ENCODE results near the gene KLLN.
"Not testable (repeated sequence)": the region's sequence is repeated elsewhere in the genome, so short reads cannot be mapped to it uniquely, and the experiment has no call there.

KLLN gene

DNA sequence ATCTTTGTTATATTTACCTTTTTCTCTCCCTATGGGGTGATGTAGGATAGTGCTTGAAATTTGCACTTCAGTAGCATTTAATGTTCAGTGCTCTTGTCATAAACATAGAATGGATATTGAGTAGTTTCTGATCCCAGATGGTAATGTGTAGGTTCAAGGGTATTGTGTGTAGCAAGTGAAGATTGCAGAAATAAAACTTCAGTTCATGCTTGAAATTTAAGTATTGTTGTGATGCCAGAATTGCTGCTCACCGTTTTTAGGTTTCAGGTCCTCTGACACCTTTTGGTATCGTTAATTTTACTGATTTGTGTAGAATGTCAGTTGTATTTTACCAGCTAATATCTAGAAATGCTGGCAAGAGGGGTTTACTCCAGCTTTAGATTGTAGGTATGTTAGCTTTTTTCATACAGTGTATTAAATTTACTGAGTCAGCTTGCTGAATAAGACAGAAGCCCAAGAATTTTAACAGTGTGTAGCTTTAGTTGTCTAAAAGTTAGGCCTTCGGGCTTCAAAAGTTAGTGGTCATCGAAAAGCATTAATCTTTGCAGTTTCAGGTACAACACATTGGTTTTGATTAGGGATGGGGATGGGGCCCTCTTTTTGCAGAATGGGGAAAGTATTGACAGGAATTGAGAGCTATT is 2.0 kb upstream of the KLLN start:
- H3K4me3 ChIP-seq (ENCODE audit: low read depth, low read length), result peak overlapping the region; percentile 83
- H3K27ac ChIP-seq (ENCODE audit: low read depth, low read length), result peak overlapping the region; percentile 6
- H3K4me1 ChIP-seq (ENCODE audit: control insufficient read depth, insufficient read depth, low read length, unreplicated experiment), result peaks cover 17% of the 10 kb centered on the region
- H2AFZ ChIP-seq (ENCODE audit: low read length, unreplicated experiment), result no peak overlapping the region
- no peaks in the 10 kb centered on the region for H3K36me3 ChIP-seq (ENCODE audit: insufficient read depth, low read length)
- H3K79me2 ChIP-seq (ENCODE audit: control insufficient read depth, insufficient read depth, low read length, unreplicated experiment), result peaks cover 62% of the 10 kb centered on the region
- H3K27me3 ChIP-seq (ENCODE audit: insufficient read depth, low read length), result no peaks in the 10 kb centered on the region

DNA sequence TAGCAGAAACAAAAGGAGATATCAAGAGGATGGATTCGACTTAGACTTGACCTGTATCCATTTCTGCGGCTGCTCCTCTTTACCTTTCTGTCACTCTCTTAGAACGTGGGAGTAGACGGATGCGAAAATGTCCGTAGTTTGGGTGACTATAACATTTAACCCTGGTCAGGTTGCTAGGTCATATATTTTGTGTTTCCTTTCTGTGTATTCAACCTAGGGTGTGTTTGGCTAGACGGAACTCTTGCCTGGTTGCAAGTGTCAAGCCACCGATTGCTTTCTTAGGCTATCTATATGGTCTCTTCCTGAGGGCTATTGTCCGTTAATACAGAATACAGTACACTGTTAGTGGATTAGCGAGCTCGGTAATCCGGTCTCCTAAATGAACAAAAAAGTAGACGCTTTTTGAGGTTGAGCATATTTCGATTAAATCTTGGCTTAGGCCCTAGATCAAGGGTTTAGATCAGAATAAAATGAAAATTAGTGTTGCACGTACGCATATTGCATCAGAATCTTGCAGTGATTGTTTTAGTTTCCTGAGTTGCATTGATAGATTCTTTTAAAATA is 1.2 kb upstream of the KLLN start:
- H3K36me3 ChIP-seq (ENCODE audit: insufficient read depth, low read length), result no peaks in the 10 kb centered on the region
- peaks cover 55% of the 10 kb centered on the region for H3K79me2 ChIP-seq (ENCODE audit: control insufficient read depth, insufficient read depth, low read length, unreplicated experiment)
- H3K4me1 ChIP-seq (ENCODE audit: control insufficient read depth, insufficient read depth, low read length, unreplicated experiment), result peaks cover 11% of the 10 kb centered on the region
- no peak overlapping the region for H2AFZ ChIP-seq (ENCODE audit: low read length, unreplicated experiment)
- H3K4me3 ChIP-seq (ENCODE audit: low read depth, low read length), result peak overlapping the region; percentile 83
- H3K27me3 ChIP-seq (ENCODE audit: insufficient read depth, low read length), result no peaks in the 10 kb centered on the region
- H3K27ac ChIP-seq (ENCODE audit: low read depth, low read length), result peak overlapping the region; percentile 6; the same call in 1 of the 2 replicates

DNA sequence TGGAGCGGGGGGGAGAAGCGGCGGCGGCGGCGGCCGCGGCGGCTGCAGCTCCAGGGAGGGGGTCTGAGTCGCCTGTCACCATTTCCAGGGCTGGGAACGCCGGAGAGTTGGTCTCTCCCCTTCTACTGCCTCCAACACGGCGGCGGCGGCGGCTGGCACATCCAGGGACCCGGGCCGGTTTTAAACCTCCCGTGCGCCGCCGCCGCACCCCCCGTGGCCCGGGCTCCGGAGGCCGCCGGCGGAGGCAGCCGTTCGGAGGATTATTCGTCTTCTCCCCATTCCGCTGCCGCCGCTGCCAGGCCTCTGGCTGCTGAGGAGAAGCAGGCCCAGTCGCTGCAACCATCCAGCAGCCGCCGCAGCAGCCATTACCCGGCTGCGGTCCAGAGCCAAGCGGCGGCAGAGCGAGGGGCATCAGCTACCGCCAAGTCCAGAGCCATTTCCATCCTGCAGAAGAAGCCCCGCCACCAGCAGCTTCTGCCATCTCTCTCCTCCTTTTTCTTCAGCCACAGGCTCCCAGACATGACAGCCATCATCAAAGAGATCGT is 690 bp upstream of the KLLN start:
- not testable (repeated sequence) for H3K27me3 ChIP-seq (ENCODE audit: insufficient read depth, low read length); H3K4me1 ChIP-seq (ENCODE audit: control insufficient read depth, insufficient read depth, low read length, unreplicated experiment); H3K36me3 ChIP-seq (ENCODE audit: insufficient read depth, low read length)
- Histone ChIP-seq H3K79me2 (ENCODE audit: control insufficient read depth, insufficient read depth, low read length, unreplicated experiment) (peaks cover 50% of the 10 kb centered on the region), H2AFZ (ENCODE audit: low read length, unreplicated experiment) (peak overlapping the region; percentile 39), H3K4me3 (ENCODE audit: low read depth, low read length) (peak overlapping the region; percentile 83), H3K27ac (ENCODE audit: low read depth, low read length) (peak overlapping the region; percentile 71)

DNA sequence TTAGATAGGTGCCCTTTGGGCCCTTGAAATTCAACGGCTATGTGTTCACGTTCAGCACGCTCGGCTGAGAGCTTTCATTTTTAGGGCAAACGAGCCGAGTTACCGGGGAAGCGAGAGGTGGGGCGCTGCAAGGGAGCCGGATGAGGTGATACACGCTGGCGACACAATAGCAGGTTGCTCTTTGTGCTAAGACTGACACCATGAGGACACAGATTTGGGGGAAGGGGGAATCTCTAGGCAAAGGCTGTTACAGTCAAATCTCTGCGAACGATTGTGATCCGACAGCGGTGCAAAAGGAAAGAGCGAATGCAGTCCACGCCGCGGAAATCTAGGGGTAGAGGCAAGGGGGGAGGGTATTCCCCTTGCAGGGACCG is 667 bp downstream of the KLLN start:
- Histone ChIP-seq H3K27ac (ENCODE audit: low read depth, low read length) (peak overlapping the region; percentile 71), H2AFZ (ENCODE audit: low read length, unreplicated experiment) (peak overlapping the region; percentile 89), H3K79me2 (ENCODE audit: control insufficient read depth, insufficient read depth, low read length, unreplicated experiment) (peaks cover 36% of the 10 kb centered on the region)

DNA sequence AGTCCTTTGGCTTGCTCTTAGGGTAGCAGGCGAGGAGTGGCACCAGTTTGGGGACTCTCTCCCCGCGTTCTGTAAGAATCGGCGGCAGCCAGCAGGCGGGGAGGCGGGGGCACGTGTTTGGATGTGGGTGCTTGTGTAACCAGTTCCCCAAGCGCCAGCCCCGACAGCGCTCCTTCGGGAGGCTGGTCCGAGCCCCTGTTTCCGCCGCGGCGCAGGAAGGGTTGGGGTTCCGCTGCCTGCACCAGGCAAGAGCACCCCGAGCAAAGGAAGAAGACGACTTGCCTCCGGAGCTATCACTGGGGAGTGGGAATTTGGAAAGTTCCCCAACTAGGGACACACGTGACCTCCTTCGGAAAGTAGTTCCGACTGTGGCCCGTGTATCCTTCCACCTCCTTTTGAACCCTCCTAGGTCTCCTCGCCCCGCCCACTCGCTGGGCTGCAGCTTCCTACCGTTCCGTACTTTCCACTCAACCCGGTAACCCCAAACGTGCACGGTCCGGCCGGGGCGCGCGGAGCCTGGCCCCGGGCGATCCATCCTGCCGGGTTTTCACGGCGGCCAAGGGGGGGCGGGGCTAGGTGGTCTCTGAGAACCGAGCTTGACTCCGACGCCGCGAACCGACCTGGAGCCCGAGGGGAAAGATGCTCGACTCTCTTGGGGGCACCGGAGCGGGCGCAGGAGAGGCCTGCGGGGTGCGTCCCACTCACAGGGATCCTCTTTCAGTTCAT is 1.2 kb downstream of the KLLN start:
- H3K27ac ChIP-seq (ENCODE audit: low read depth, low read length), result peak overlapping the region; percentile 71
- peak overlapping the region; percentile 83 for H3K4me3 ChIP-seq (ENCODE audit: low read depth, low read length)
- H3K79me2 ChIP-seq (ENCODE audit: control insufficient read depth, insufficient read depth, low read length, unreplicated experiment), result peaks cover 31% of the 10 kb centered on the region
- H3K36me3 ChIP-seq (ENCODE audit: insufficient read depth, low read length), result no peaks in the 10 kb centered on the region
- no peaks in the 10 kb centered on the region for H3K4me1 ChIP-seq (ENCODE audit: control insufficient read depth, insufficient read depth, low read length, unreplicated experiment)
- H3K27me3 ChIP-seq (ENCODE audit: insufficient read depth, low read length), result no peaks in the 10 kb centered on the region
- peak overlapping the region; percentile 89 for H2AFZ ChIP-seq (ENCODE audit: low read length, unreplicated experiment)

More for the DNA sequence above, 667 bp downstream of the KLLN start:
- H3K4me1 ChIP-seq (ENCODE audit: control insufficient read depth, insufficient read depth, low read length, unreplicated experiment), result no peaks in the 10 kb centered on the region
- no peaks in the 10 kb centered on the region for H3K36me3 ChIP-seq (ENCODE audit: insufficient read depth, low read length)
- peak overlapping the region; percentile 83 for H3K4me3 ChIP-seq (ENCODE audit: low read depth, low read length)
- H3K27me3 ChIP-seq (ENCODE audit: insufficient read depth, low read length), result no peaks in the 10 kb centered on the region

DNA sequence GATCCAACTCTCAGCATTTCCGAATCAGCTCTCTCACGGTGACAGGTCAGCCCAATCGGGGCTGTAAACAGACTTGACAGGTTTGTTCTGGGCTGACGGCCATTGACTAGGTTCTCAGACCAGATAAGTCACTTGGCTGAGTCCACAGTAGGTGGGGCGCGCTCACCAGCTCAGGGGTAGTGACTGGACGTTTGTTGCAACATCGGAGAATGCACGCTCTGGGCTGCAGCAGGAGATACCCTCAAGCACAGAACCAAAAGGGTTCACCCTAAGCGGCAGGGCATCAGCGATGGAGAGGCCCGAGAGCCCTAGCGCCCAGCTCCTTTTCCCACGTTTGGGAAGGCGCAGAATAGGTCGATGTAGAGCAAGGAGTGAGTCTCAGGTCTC is 1.8 kb downstream of the KLLN start:
- Histone ChIP-seq H3K4me1 (ENCODE audit: control insufficient read depth, insufficient read depth, low read length, unreplicated experiment) (no peaks in the 10 kb centered on the region), H3K36me3 (ENCODE audit: insufficient read depth, low read length) (no peaks in the 10 kb centered on the region), H3K4me3 (ENCODE audit: low read depth, low read length) (peak overlapping the region; percentile 83), H2AFZ (ENCODE audit: low read length, unreplicated experiment) (peak overlapping the region; percentile 89), H3K27ac (ENCODE audit: low read depth, low read length) (no peak overlapping the region), H3K27me3 (ENCODE audit: insufficient read depth, low read length) (no peaks in the 10 kb centered on the region), H3K79me2 (ENCODE audit: control insufficient read depth, insufficient read depth, low read length, unreplicated experiment) (peaks cover 25% of the 10 kb centered on the region)

DNA sequence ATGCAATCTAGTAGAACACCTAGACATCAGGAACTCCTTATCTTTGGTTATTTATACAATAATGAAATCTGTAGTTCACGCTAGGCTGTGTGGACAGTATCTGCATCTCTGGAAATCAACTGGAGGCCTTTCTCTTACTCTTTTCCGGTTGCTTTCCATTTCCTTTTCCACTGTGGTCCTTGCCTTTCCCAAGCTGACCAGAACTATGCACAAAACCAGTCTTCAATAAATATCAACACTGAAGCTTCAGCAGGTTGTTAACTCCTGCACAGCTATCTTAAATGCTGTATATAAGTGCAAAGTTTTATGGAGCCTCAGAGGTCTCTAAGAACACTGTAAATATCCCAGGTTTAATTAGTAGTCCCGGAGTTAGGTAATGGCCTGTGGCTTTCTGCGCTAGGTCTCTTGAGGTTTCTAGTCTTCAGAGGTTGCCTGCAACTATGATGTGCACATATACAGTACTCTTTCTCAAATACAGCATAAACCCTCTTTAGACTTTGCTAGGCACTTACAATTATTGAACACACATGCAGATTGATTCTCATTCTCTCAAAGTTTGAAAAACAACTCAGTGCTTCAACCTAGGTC is 2.4 kb downstream of the KLLN start:
- H3K27ac ChIP-seq (ENCODE audit: low read depth, low read length), result no peak overlapping the region
- H3K4me1 ChIP-seq (ENCODE audit: control insufficient read depth, insufficient read depth, low read length, unreplicated experiment), result no peaks in the 10 kb centered on the region
- H3K36me3 ChIP-seq (ENCODE audit: insufficient read depth, low read length), result no peaks in the 10 kb centered on the region
- peaks cover 19% of the 10 kb centered on the region for H3K79me2 ChIP-seq (ENCODE audit: control insufficient read depth, insufficient read depth, low read length, unreplicated experiment)
- H3K4me3 ChIP-seq (ENCODE audit: low read depth, low read length), result no peak overlapping the region
- H2AFZ ChIP-seq (ENCODE audit: low read length, unreplicated experiment), result no peak overlapping the region
- no peaks in the 10 kb centered on the region for H3K27me3 ChIP-seq (ENCODE audit: insufficient read depth, low read length)

DNA sequence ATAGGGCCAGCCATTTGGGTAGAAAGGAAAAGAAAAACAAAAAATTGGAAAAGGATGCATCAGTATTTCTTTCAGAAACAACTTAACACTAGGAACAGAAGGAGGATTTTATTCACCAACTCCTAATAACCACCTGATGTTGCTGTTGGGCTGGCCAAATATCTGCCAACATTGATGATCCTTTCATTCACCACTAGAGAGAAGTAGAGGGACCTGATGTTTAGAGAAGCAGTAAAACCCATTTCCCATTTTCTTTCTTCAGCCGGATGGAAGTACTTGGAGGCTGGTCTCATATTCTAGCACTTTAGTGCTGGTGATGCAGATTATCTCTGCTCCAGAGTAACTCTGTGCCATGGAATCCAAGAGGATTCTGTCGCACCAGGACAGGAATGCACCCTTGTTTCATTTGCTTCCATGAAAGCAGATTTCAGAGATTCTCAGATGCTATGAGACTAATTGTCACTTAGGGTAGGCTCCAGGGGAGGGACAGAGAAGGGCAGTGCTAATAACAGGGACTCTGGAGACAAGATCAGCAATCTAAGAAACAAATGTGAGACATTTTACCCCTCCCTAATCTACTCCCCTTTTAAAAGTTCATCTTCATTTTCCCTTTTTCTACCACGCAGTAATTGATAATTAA is 3.1 kb downstream of the KLLN start:
- Histone ChIP-seq H3K4me3 (ENCODE audit: low read depth, low read length) (no peak overlapping the region), H3K36me3 (ENCODE audit: insufficient read depth, low read length) (no peaks in the 10 kb centered on the region), H2AFZ (ENCODE audit: low read length, unreplicated experiment) (peak overlapping the region; percentile 31), H3K27ac (ENCODE audit: low read depth, low read length) (no peak overlapping the region), H3K27me3 (ENCODE audit: insufficient read depth, low read length) (no peaks in the 10 kb centered on the region), H3K4me1 (ENCODE audit: control insufficient read depth, insufficient read depth, low read length, unreplicated experiment) (no peaks in the 10 kb centered on the region), H3K79me2 (ENCODE audit: control insufficient read depth, insufficient read depth, low read length, unreplicated experiment) (peaks cover 12% of the 10 kb centered on the region)

DNA sequence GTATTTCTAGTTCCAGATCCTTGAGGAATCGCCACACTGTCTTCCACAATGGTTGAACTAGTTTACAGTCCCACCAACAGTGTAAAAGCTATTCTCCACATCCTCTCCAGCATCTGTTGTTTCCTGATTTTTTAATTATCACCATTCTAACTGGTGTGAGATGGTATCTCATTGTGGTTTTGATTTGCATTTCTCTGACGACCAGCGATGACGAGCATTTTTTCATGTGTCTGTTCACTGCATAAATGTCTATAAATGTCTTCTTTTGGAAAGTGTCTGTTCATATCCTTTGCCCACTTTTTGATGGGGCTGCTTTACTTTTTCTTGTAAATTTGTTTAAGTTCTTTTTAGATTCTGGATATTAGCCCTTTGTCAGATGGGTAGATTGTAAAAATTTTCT is 7.7 kb downstream of the KLLN start:
- H3K27ac ChIP-seq (ENCODE audit: low read depth, low read length); H3K4me3 ChIP-seq (ENCODE audit: low read depth, low read length); H3K36me3 ChIP-seq (ENCODE audit: insufficient read depth, low read length); H2AFZ ChIP-seq (ENCODE audit: low read length, unreplicated experiment); H3K4me1 ChIP-seq (ENCODE audit: control insufficient read depth, insufficient read depth, low read length, unreplicated experiment); H3K27me3 ChIP-seq (ENCODE audit: insufficient read depth, low read length); H3K79me2 ChIP-seq (ENCODE audit: control insufficient read depth, insufficient read depth, low read length, unreplicated experiment): not testable (repeated sequence)

DNA sequence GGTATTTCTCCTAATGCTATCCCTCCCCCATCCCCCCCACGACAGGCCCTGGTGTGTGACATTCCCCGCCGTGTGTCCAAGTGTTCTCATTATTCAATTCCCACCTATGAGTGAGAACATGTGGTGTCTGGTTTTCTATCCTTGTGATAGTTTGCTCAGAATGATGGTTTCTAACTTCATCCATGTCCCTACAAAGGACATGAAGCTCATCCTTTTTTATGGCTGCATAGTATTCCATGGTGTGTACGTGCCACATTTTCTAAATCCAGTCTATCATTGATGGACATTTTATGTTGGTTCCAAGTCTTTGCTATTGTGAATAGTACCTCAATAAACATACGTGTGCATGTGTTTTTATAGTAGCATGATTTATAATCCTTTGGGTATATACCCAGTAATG is 8.1 kb downstream of the KLLN start:
- not testable (repeated sequence) for H3K27me3 ChIP-seq (ENCODE audit: insufficient read depth, low read length); H3K36me3 ChIP-seq (ENCODE audit: insufficient read depth, low read length); H3K27ac ChIP-seq (ENCODE audit: low read depth, low read length); H3K4me3 ChIP-seq (ENCODE audit: low read depth, low read length); H3K79me2 ChIP-seq (ENCODE audit: control insufficient read depth, insufficient read depth, low read length, unreplicated experiment); H2AFZ ChIP-seq (ENCODE audit: low read length, unreplicated experiment); H3K4me1 ChIP-seq (ENCODE audit: control insufficient read depth, insufficient read depth, low read length, unreplicated experiment)
